ENCODE data around the gene CAPN7.

Gene CAPN7

DNA sequence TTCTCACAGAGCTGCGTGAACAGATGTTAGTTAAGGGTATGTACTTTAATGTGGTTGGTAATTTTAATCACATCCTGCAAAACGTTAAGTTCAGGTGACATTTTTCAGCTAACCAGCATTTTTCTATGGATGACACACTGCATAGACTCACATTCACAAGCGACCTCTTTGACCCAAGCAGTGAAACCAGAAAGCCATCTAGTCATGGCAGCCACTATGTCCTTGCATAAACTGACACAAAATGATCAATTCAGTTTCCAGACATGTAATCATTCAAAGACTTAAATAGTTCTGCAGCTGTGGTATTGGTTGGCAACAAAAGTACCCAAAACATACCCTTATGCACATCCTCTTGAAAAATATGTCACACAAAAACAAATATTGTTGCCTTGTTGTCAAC lies 7.4 kb upstream of the CAPN7 start:
- TF ChIP-seq, protein P1, sequence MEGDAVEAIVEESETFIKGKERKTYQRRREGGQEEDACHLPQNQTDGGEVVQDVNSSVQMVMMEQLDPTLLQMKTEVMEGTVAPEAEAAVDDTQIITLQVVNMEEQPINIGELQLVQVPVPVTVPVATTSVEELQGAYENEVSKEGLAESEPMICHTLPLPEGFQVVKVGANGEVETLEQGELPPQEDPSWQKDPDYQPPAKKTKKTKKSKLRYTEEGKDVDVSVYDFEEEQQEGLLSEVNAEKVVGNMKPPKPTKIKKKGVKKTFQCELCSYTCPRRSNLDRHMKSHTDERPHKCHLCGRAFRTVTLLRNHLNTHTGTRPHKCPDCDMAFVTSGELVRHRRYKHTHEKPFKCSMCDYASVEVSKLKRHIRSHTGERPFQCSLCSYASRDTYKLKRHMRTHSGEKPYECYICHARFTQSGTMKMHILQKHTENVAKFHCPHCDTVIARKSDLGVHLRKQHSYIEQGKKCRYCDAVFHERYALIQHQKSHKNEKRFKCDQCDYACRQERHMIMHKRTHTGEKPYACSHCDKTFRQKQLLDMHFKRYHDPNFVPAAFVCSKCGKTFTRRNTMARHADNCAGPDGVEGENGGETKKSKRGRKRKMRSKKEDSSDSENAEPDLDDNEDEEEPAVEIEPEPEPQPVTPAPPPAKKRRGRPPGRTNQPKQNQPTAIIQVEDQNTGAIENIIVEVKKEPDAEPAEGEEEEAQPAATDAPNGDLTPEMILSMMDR (IDR thresholded peaks at IDR 0.05; ENCODE audit: low read depth, low read length, missing control alignments) = no peak
- no peak overlapping the region for H3K4me3 ChIP-seq (ENCODE audit: low read depth, low read length)
- DNase-seq (ENCODE audit: low read depth) = no peak

DNA sequence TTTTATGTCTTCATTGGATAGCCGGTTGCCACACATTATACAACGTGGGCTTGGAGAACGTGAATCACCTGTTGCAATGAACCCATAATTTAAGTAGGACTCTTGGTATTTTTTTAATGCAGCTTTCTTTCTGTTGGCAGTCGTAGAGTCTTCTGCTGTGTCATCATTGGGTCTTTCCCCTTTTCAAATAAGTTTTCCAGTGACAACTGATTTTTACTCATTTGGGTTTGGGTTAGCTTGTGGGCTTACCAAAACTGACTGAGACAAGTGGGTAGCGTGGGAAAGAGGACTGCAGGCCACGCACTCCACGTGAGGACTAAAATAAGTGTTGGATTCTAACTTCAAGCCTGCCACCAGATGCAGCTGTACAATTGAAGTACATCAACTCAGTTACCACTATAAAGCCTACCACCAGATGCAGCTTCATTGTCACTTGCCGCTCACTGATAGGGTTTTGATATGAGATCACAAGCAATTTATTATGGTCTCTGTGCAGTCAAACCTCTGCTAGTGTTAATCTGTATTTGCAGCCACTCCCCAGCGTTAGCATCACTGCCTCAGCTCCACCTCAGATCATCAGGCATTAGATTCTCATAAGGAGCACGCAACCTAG lies 6.4 kb upstream of the CAPN7 start:
- TF ChIP-seq, protein P1 (IDR thresholded peaks at IDR 0.05; ENCODE audit: low read depth, low read length, missing control alignments) = no peak
- no peak for DNase-seq (ENCODE audit: low read depth)
- no peak overlapping the region for H3K4me3 ChIP-seq (ENCODE audit: low read depth, low read length)

DNA sequence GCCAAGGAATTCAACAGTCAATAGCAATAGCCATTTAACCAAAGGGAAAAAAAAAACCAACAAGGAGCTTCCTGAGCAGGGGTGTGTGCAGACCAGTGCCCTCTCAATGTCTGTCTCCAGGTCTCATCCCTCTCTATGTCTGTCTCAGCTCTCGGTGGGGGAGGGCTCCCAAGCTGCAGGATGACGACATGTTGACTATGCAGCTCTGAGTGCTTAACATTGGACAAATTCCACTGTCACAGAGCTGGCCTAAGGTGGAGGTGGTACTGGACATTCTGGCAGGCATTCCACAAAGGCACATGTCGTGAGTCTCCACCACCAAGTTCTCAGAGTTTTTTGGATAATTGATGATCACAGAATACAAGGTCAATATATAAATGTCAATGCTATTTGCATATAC lies 2.0 kb upstream of the CAPN7 start:
- TF ChIP-seq, protein P1 (IDR thresholded peaks at IDR 0.05; ENCODE audit: low read depth, low read length, missing control alignments) = no peak
- DNase-seq (ENCODE audit: low read depth) = no peak
- H3K4me3 ChIP-seq (ENCODE audit: low read depth, low read length) = no peak overlapping the region

DNA sequence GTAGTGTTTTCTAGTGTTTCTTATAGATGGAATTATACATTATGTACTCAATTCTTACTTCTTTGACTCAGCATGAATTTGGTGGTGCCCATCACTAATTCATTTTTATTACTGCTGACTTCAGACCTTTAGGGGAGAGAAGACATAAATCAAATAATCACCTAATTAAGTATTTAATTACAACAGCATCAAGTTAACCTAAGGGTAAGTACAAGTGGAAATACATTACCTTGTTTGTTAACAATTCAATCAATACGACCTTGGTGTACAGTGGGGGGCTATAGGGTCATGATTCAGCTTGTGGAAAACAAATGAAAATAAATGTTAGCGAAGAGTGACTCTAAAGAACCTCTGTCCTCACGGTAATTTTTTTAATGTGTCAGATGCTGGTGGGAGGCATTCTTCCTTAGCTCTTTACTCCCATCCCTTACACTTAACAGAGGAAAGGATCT lies 538 bp upstream of the CAPN7 start:
- DNase-seq (ENCODE audit: low read depth) = no peak
- TF ChIP-seq, protein P1 (IDR thresholded peaks at IDR 0.05; ENCODE audit: low read depth, low read length, missing control alignments) = no peak
- peak overlapping the region; percentile 59 for H3K4me3 ChIP-seq (ENCODE audit: low read depth, low read length)

DNA sequence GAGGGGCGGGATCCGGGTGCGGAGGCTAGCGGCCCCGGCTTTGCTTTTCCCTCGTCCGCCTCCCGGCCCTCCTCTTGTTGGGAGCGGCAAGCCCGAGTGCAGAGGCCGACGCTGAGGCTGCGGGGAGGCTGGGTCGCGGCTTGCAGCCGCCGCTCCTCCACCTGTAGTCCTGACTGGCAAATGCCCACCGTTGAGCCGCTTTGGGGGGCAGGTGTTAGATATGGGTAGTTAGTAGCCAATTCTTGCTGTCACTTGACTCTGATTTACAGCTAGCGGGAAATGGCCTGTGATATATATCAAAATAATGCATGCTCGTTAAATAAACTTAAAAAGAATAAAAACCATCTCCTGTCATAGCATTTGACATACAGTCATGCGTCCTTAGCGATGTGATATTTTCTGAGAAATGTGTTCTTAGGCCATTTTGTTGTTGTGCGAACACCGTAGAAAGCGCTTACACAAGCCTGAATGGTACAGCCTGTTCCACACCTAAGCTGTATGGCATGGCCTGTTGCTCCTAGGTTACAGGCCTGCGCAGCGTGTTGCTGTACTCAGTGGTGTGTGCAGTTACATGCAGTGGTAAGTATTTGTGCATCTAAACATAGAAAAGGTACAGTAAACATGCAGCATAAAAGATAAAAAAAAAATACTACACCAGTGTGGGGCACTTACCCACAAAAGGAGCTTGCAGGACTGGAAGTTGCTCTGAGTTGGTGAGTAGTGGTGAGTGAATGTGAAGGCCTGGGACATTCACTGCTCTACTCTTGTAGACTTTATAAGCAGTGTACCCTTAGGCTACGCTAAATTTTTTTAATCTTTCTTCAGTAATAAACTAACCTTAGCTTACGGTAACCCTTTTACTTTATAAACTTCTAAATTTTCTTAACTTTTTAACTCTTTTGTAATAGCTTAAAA lies 873 bp downstream of the CAPN7 start:
- DNase-seq (ENCODE audit: low read depth) = no peak
- TF ChIP-seq, protein P1 (IDR thresholded peaks at IDR 0.05; ENCODE audit: low read depth, low read length, missing control alignments) = no peak
- H3K4me3 ChIP-seq (ENCODE audit: low read depth, low read length) = peak overlapping the region; percentile 73

DNA sequence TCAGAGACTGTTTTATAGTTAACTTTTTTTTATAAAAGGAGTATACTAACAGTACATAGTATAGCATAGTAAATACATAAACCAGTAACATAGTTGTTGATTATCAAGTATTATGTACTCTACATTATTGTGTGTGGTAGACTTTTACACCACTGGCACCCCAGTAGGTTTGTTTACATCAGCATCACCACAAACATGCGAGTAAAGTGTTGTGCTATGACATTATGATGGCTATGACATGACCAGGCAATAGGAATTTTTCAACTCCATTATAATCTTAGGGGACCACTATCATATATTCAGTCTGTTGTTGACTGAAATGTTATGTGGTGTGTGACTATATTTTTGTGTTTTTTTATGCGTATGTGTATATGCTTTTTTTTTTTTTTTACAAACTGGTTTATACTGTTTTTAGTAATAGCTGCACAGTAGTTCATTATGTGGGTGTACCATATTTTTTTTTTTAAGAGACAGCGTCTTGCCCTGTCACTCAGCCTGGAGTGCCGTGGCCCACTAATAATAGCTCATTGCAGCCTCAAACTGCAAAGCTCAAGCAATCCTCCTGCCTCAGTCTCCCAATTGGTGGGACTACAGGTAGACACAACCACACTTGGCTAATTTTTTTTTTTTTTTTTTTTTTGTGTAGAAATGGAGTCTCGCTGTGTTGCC lies 1.9 kb downstream of the CAPN7 start:
- H3K4me3 ChIP-seq (ENCODE audit: low read depth, low read length) = peak overlapping the region; percentile 73; the same call in 1 of the 2 replicates
- DNase-seq (ENCODE audit: low read depth) = no peak
- TF ChIP-seq, protein P1 (IDR thresholded peaks at IDR 0.05; ENCODE audit: low read depth, low read length, missing control alignments) = no peak

Measured in GM12864 (cell line).